Measurements from ENCODE around the gene DBN1.

GRCh38 chr5:177449140-177450061, 24.0 kb downstream of the DBN1 start:
- TF ChIP-seq CTCF (IDR thresholded peaks at IDR 0.05): no peak
- no peak for TF ChIP-seq POLR2A (IDR thresholded peaks at IDR 0.05)

All from adrenal gland (tissue), 5 donors.